Measurements from ENCODE around the gene TTN.
A peak's percentile ranks its signal among the peaks of the same experiment; 100 is the strongest.

TTN gene

GRCh38 chr2:178715366-178715765, 91.9 kb downstream of the TTN start:
- TF ChIP-seq CTCF (conservative IDR thresholded peaks at IDR 0.05; ENCODE audit: low read depth, low read length), result no peak
- no peak for DNase-seq (ENCODE audit: low read depth)
- H3K4me3 ChIP-seq (ENCODE audit: low read length), result no peak overlapping the region

GRCh38 chr2:178707476-178707875, 99.7 kb downstream of the TTN start:
- no peak for DNase-seq (ENCODE audit: low read depth)

GRCh38 chr2:178704876-178705275, 102.3 kb downstream of the TTN start:
- no peak for TF ChIP-seq CTCF (conservative IDR thresholded peaks at IDR 0.05; ENCODE audit: low read depth, low read length)
- DNase-seq (ENCODE audit: low read depth), result no peak
- H3K4me3 ChIP-seq (ENCODE audit: low read length), result no peak overlapping the region

More at GRCh38 chr2:178707476-178707875, 99.7 kb downstream of the TTN start:
- TF ChIP-seq CTCF (conservative IDR thresholded peaks at IDR 0.05; ENCODE audit: low read depth, low read length), result no peak
- no peak overlapping the region for H3K4me3 ChIP-seq (ENCODE audit: low read length)

- DNase-seq (ENCODE audit: low read depth), result no peak
- TF ChIP-seq CTCF (conservative IDR thresholded peaks at IDR 0.05; ENCODE audit: low read depth, low read length), result no peak
- no peak overlapping the region for H3K4me3 ChIP-seq (ENCODE audit: low read length)
Observed at GRCh38 chr2:178702361-178702760, 104.9 kb downstream of the TTN start.

- TF ChIP-seq CTCF (conservative IDR thresholded peaks at IDR 0.05; ENCODE audit: low read depth, low read length), result peak; percentile 90
- DNase-seq (ENCODE audit: low read depth), result no peak
- H3K4me3 ChIP-seq (ENCODE audit: low read length), result no peak overlapping the region
Observed at GRCh38 chr2:178700922-178701342, 106.3 kb downstream of the TTN start.

- no peak overlapping the region for H3K4me3 ChIP-seq (ENCODE audit: low read length)
- TF ChIP-seq CTCF (conservative IDR thresholded peaks at IDR 0.05; ENCODE audit: low read depth, low read length), result no peak
- peak; percentile 48 for DNase-seq (ENCODE audit: low read depth)
Observed at GRCh38 chr2:178700136-178700535, 107.1 kb downstream of the TTN start.

GRCh38 chr2:178692845-178693244, 114.4 kb downstream of the TTN start:
- no peak for TF ChIP-seq CTCF (conservative IDR thresholded peaks at IDR 0.05; ENCODE audit: low read depth, low read length)
- no peak for DNase-seq (ENCODE audit: low read depth)
- H3K4me3 ChIP-seq (ENCODE audit: low read length), result no peak overlapping the region
